ENCODE measurements around the gene SORL1-AS1.

DNA sequence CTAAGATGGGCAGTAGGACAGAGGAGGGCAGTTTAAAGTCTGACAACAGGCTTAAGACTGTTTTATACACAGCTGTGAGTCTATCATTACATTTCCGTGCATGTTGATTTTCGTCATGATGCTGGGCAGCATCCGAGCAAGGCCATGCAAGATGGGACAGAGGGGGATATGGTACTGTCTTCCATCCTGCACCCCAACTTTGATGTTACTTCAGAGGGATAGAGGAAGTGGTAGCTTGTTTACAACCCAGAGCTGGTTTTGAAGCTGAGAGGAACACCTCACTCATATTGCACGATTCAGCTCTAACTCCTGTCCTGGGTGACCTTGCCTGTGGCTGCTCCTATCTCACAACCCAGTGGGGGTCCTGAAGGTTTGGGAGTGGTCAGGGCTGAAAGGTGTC is 3.6 kb downstream of the SORL1-AS1 start:
- TF ChIP-seq GATA2 (IDR thresholded peaks at IDR 0.05; ENCODE audit: low read depth, low read length) (no peak), GATA3 (IDR thresholded peaks at IDR 0.05; ENCODE audit: low read depth, low read length) (no peak)
